ENCODE data around the gene ATG12.

Gene ATG12

GRCh38 chr5:115807654-115808052 lies 33.7 kb downstream of the ATG12 start:
- DNase-seq (ENCODE audit: low spot score) = no peak

- no peak for DNase-seq (ENCODE audit: low spot score)
Observed at GRCh38 chr5:115806986-115807653, 34.2 kb downstream of the ATG12 start.

- DNase-seq (ENCODE audit: low spot score) = no peak
Observed at GRCh38 chr5:115801984-115802383, 39.4 kb downstream of the ATG12 start.

GRCh38 chr5:115801152-115801551 lies 40.2 kb downstream of the ATG12 start:
- no peak for DNase-seq (ENCODE audit: low spot score)

DNA sequence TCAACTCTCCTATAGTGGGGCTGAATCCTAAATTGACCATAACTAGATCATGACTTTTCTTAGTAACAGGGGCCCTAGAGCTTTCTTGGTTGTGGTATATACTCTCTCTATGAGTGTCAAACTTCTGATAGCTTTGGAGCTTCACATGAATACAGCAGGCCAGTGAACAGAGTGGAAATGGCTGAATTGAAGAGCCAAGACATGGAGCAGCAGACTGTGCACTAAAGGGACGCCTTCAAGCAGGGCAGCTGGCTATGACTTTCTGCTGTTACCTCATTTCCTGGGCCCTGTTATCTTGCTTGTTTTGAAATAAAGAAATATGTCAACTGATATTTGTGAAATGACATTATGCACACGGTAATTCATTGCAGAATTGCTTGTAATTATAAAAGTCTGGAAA lies 41.3 kb downstream of the ATG12 start:
- DNase-seq (ENCODE audit: low spot score) = no peak

- DNase-seq (ENCODE audit: low spot score) = no peak
Observed at GRCh38 chr5:115798252-115798651, 43.1 kb downstream of the ATG12 start.

GRCh38 chr5:115796656-115797055 lies 44.7 kb downstream of the ATG12 start:
- no peak for DNase-seq (ENCODE audit: low spot score)

- DNase-seq (ENCODE audit: low spot score) = no peak
Observed at GRCh38 chr5:115795700-115796099, 45.7 kb downstream of the ATG12 start.

DNA sequence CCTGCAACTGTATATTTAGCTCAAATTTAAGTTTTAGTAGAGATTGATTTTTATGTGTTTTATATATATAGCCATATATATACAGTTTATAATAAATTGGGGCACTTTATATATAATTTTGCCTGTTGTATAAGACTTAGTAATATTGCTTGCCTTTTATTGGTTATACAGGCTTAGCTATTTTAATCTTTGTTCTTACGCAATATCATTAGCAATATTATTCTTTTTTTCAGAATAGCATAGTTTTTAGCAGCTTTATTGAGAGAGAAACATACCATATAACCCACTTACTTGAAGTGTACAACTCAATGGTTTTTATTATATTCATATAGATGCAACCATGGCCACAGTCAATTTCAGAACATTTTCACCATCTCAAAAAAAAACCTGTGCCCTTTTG lies 52.9 kb downstream of the ATG12 start:
- no peak for DNase-seq (ENCODE audit: low spot score)

DNA sequence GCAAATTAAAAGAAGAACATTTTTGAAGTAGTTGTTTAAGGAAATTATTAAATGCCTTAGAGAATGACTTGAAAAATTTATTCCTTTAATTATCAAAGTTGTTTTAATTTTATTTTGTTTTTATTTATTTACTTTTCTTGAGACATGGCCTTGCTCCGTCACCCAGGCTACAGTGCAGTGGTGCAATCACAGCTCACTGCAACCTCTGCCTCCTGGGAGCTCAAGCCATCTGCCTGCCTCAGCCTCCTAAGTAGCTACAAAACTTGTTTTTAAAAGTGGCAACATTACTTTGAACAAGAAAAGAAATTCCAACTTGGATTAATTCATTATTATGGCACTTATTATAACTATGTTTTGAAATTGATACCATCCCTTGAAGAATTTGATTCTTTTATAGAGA lies 53.9 kb downstream of the ATG12 start:
- DNase-seq (ENCODE audit: low spot score) = no peak

DNA sequence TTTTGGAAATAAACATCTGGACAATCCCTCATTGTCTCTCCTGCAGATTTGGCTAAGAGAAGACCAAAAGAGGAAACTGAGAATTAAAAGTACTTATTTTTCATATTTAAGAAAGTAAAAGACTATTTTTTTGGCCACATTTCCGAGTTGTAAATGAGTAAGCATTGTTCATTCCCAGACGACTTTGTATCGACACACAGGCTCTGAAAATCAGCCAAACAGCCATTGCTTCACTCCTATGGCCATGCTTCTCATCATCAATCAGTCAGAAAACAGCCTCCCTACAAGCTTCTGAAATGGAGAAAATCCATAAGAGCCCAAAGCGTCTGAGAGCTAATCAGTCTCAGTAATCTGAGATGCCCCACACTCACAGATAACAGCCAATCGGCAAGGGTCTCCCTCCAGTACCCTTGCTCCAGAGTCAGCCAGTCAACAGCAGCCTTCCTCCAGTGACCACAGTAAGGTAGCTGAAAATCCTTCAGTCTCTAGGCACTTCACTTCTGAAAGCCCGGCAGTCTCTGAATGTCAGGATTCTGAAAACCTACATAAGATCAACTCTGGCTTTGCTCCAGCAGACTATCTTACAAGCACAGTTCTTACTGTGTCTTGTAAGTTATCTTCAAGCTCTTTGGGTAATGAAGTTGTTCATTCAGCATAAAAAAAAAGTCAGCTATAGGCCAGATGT lies 55.8 kb downstream of the ATG12 start:
- no peak for DNase-seq (ENCODE audit: low spot score)

GRCh38 chr5:115778417-115778816 lies 62.9 kb downstream of the ATG12 start:
- DNase-seq (ENCODE audit: low spot score) = no peak

All from left forelimb (tissue), 1 donor.